Activated CD4-positive, alpha-beta T cell treated with anti-CD3 and anti-CD28 coated beads, Interleukin-2, amount 10 ng/mL, durations not matched to agents 7 days and 5 days (primary cell): Measurements from ENCODE around the gene ERC1. TPM values are rescaled to one million over a fixed set of nuclear protein-coding genes. Genes with fewer than 3 reads are reported as not detected.

ENCODE experiments used
- CTCF ChIA-PET: fragments of 350-600 bp; sonication (Branson Sonifier 250); formaldehyde crosslinking; loops from one replicate; lab custom pipeline; 2021; ENCODE audit warnings: antibody characterized with exemption; lab: Charles Lee
- POLR2A ChIA-PET: fragments of 350-600 bp; sonication (Branson Sonifier 250); formaldehyde crosslinking; loops from one replicate; lab custom pipeline; 2021; ENCODE audit warnings: antibody characterized with exemption; lab: Charles Lee
- DNase-seq: peaks from one replicate; pipeline ENCODE4 v3.0.0-alpha.2; 2020
- H3K27ac Mint-ChIP-seq: one replicate; pipeline ENCODE4 v1.8.0; 2021; ENCODE audit warnings: mild to moderate bottlenecking, moderate library complexity, mixed read lengths
- H3K27me3 Mint-ChIP-seq: one replicate; pipeline ENCODE4 v1.8.0; 2021; ENCODE audit warnings: mixed read lengths
- H3K36me3 Mint-ChIP-seq: one replicate; pipeline ENCODE4 v1.8.0; 2021; ENCODE audit warnings: low read depth, mixed read lengths
- H3K4me1 Mint-ChIP-seq: one replicate; pipeline ENCODE4 v1.8.0; 2021; ENCODE audit warnings: mixed read lengths
- H3K4me3 Mint-ChIP-seq: one replicate; pipeline ENCODE4 v1.8.0; 2021; ENCODE audit warnings: mild to moderate bottlenecking, moderate library complexity, mixed read lengths
- H3K9me3 Mint-ChIP-seq: one replicate; pipeline ENCODE4 v1.8.0; 2021; ENCODE audit warnings: mixed read lengths
- total RNA-seq, 2 experiments: library from RNA; stranded (reverse); gene quantifications; one replicate each; pipeline ENCODE4 v1.2.3, GENCODE V29; 2021

ERC1 gene
- total RNA-seq, 2 experiments from 2014 or later = 38.7 to 43.4 TPM

GRCh38 chr12:966724-967123 is 24.3 kb upstream of the ERC1 start:
- Mint-ChIP-seq H3K4me3 (no peak overlapping the region), H3K27me3 (peaks cover 2% of the 10 kb centered on the region), H3K9me3 (no peaks in the 10 kb centered on the region)

GRCh38 chr12:967641-968040 is 23.4 kb upstream of the ERC1 start:
- no peak overlapping the region for H3K27ac Mint-ChIP-seq
- no peaks in the 10 kb centered on the region for H3K9me3 Mint-ChIP-seq
- H3K4me3 Mint-ChIP-seq = no peak overlapping the region
- no peaks in the 10 kb centered on the region for H3K36me3 Mint-ChIP-seq
- peaks cover 2% of the 10 kb centered on the region for H3K27me3 Mint-ChIP-seq
- ChIA-PET CTCF (interaction anchor here (0.6 to 3.0 kb wide), 3 partner anchors 18 to 973 kb away, joined by 3 to 13 read pairs (median 3); partner anchors contain the start of gene RAD52), POLR2A (no interaction called here)
- DNase-seq = no peak
- H3K4me1 Mint-ChIP-seq = no peaks in the 10 kb centered on the region

More at GRCh38 chr12:966724-967123, 24.3 kb upstream of the ERC1 start:
- ChIA-PET CTCF (interaction anchor here (1.1 to 3.0 kb wide), 2 partner anchors 10 to 17 kb away, joined by 3 to 13 read pairs; partner anchors contain the start of gene RAD52), POLR2A (no interaction called here)
- Mint-ChIP-seq H3K4me1 (peaks cover 2% of the 10 kb centered on the region), H3K36me3 (no peaks in the 10 kb centered on the region), H3K27ac (no peak overlapping the region)
- DNase-seq = no peak

DNA sequence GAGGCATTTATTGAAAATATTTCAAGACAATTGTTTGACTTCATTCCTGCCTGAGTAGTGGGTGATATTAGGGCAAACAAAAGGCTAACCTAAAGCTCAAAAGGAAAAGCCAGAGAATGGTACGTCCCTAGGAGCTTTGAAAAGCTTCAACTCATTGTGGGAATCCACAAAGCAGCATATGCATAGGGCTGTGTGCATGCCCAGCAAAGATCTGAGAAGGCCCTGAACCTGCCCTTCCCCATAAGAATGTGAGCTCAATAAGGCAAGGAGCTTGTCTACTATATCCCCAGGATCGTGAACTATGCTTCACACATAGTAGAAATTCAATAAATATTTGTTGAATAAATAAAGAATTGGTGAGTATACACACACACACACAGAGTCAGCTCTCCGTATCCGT is 22.5 kb upstream of the ERC1 start:
- Mint-ChIP-seq H3K4me1 (no peaks in the 10 kb centered on the region), H3K27ac (no peak overlapping the region), H3K4me3 (no peak overlapping the region), H3K27me3 (peaks cover 2% of the 10 kb centered on the region), H3K9me3 (no peaks in the 10 kb centered on the region), H3K36me3 (no peaks in the 10 kb centered on the region)
- ChIA-PET POLR2A (no interaction called here), CTCF (interaction anchor here (1.4 to 3.0 kb wide), 2 partner anchors 19 to 516 kb away, joined by 3 to 13 read pairs; partner anchors contain the start of gene RAD52)
- DNase-seq = no peak

GRCh38 chr12:969821-970220 is 21.2 kb upstream of the ERC1 start:
- POLR2A ChIA-PET = no interaction called here
- Mint-ChIP-seq H3K4me1 (no peaks in the 10 kb centered on the region), H3K27me3 (peaks cover 2% of the 10 kb centered on the region), H3K27ac (no peak overlapping the region), H3K9me3 (no peaks in the 10 kb centered on the region), H3K36me3 (no peaks in the 10 kb centered on the region), H3K4me3 (no peak overlapping the region)
- CTCF ChIA-PET = interaction anchor here (2.2 kb wide), 1 partner anchor 20 kb away, joined by 8 read pairs; the partner anchor contains the start of gene RAD52
- DNase-seq = no peak

- ChIA-PET CTCF (interaction anchor here (2.2 kb wide), 1 partner anchor 22 kb away, joined by 8 read pairs; the partner anchor contains the start of gene RAD52), POLR2A (no interaction called here)
- Mint-ChIP-seq H3K36me3 (no peaks in the 10 kb centered on the region), H3K27ac (no peak overlapping the region), H3K9me3 (no peaks in the 10 kb centered on the region), H3K27me3 (peaks cover 2% of the 10 kb centered on the region), H3K4me3 (no peak overlapping the region), H3K4me1 (no peaks in the 10 kb centered on the region)
- DNase-seq = no peak
Observed at GRCh38 chr12:971991-972390, 19.0 kb upstream of the ERC1 start.

DNA sequence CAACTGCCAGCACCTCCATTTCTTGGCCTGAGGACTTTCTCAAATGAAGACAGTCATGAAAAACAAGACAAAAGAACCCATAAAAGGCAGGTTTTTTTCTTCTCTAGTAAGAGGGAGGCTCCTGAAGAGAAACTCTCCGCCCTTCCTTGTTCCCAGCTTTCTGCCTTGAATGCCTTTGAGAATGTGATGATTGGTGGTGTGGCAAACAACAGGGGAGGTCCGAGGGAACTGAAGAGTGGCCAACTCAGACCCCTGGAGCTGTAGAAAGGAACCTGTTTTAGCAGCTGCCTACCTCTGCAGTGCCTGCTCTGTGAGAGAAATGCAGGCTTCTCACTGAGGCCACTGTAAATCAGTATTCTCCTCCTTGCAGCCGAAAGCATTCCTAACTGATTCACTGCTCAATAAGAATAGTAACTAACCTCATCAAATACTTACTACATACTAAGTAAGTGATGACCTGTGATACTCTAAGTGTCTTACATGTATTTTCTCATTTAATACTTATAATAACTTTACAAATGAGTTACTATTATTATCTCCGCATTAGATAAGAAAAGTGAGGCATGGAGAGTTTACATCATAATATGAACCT is 16.7 kb upstream of the ERC1 start:
- ChIA-PET POLR2A (no interaction called here), CTCF (interaction anchor here (2.9 kb wide), 1 partner anchor 25 kb away, joined by 6 read pairs; the partner anchor contains the start of gene RAD52)
- Mint-ChIP-seq H3K4me3 (no peak overlapping the region), H3K27ac (no peak overlapping the region), H3K36me3 (no peaks in the 10 kb centered on the region), H3K4me1 (no peaks in the 10 kb centered on the region), H3K9me3 (no peaks in the 10 kb centered on the region), H3K27me3 (peaks cover 2% of the 10 kb centered on the region)
- no peak for DNase-seq

DNA sequence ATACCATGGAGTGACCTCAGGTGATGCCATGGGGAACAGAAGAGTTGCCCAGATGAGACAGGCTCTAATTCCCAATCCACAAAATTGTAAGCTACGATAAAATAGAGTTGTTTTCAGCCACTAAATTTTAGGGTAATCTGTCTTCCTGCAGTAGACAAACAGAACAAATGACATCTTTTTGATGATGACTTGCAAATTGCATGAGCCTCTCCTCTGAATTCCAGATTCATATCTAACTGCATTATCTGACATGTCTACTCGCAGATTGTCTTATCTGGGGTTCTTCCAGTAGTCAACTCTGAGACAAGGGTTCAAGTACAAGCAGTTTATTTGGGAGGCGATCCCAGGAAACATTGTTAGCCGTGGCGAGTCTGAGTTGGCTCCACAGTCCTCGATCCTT is 14.4 kb upstream of the ERC1 start:
- H3K9me3 Mint-ChIP-seq = no peaks in the 10 kb centered on the region
- no peak overlapping the region for H3K4me3 Mint-ChIP-seq
- no peak for DNase-seq
- ChIA-PET POLR2A (no interaction called here), CTCF (interaction anchor here (0.6 to 1.2 kb wide), 4 partner anchors 10 to 121 kb away, joined by 3 read pairs; no protein-coding TSS in a partner anchor)
- no peak overlapping the region for H3K27ac Mint-ChIP-seq
- peaks cover 6% of the 10 kb centered on the region for H3K4me1 Mint-ChIP-seq
- no peaks in the 10 kb centered on the region for H3K36me3 Mint-ChIP-seq
- H3K27me3 Mint-ChIP-seq = no peaks in the 10 kb centered on the region

GRCh38 chr12:977156-977555 is 13.9 kb upstream of the ERC1 start:
- no peak for DNase-seq
- Mint-ChIP-seq H3K4me1 (peaks cover 6% of the 10 kb centered on the region), H3K27ac (no peak overlapping the region), H3K9me3 (no peaks in the 10 kb centered on the region), H3K27me3 (no peaks in the 10 kb centered on the region), H3K4me3 (no peak overlapping the region), H3K36me3 (no peaks in the 10 kb centered on the region)
- POLR2A ChIA-PET = no interaction called here
- CTCF ChIA-PET = interaction anchor here (1.2 kb wide), 1 partner anchor 11 kb away, joined by 3 read pairs; no protein-coding TSS in a partner anchor

- POLR2A ChIA-PET = no interaction called here
- Mint-ChIP-seq H3K4me1 (peaks cover 6% of the 10 kb centered on the region), H3K4me3 (no peak overlapping the region), H3K36me3 (no peaks in the 10 kb centered on the region), H3K9me3 (no peaks in the 10 kb centered on the region), H3K27me3 (no peaks in the 10 kb centered on the region), H3K27ac (no peak overlapping the region)
- no peak for DNase-seq
- CTCF ChIA-PET = interaction anchor here (0.6 to 0.8 kb wide), 2 partner anchors 8 to 399 kb away, joined by 3 to 4 read pairs; no protein-coding TSS in a partner anchor
Observed at GRCh38 chr12:979349-979748, 11.7 kb upstream of the ERC1 start.

DNA sequence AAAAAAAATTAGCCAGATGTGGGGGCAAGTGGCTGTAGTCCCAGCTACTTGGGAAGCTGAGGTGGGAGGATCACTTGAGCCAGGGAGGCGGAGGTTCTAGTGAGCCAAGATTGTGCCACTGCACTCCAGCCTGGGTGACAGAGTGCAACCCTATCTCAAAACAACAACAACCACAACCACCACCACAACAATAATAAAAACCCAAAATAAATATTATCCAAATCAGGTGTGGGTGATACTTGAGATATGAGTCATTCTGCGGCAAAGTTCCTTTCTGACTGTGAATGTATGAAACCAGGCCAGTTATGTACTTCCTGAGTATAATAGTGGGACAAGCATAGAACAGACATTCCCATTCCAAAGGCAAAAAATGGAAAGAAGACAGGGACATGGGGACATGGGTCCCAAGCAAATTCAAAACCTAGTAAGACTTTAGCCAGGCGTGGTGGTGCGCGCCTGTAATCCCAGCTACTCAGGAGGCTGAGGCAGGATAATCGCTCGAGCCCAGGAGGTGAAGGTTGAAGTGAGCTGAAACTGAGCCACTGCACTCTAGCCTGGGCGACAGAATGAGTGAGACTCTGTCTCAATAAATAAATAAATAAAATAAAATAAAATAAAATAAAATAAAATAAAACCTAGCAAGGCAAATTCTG is 9.7 kb upstream of the ERC1 start:
- DNase-seq = no peak
- no peaks in the 10 kb centered on the region for H3K27me3 Mint-ChIP-seq
- H3K9me3 Mint-ChIP-seq = no peaks in the 10 kb centered on the region
- ChIA-PET POLR2A (no interaction called here), CTCF (interaction anchor here (0.6 to 1.2 kb wide), 4 partner anchors 9 to 74 kb away, joined by 3 to 5 read pairs (median 4); no protein-coding TSS in a partner anchor)
- no peak overlapping the region for H3K27ac Mint-ChIP-seq
- H3K4me3 Mint-ChIP-seq = no peak overlapping the region
- peaks cover 6% of the 10 kb centered on the region for H3K4me1 Mint-ChIP-seq
- no peaks in the 10 kb centered on the region for H3K36me3 Mint-ChIP-seq

DNA sequence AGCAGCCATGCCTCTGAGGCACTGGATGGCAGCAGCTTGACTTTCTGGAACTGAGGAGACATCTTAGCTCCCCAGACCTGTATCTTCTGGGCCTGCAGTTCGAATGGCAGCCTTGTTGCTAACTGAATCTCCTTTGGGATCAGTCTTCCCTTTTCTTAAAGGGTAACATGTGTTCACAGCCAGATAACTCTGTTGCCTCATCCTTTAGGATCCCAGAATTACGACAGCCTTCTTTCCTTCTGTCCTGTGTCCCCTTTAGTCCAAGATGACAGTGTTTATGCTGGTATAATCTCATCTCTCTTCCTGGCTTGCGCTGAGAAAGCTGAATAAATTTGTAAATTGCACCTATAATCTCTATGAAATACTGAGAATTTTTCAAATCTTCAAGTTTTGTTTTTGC is 9.1 kb upstream of the ERC1 start:
- POLR2A ChIA-PET = no interaction called here
- Mint-ChIP-seq H3K4me3 (no peak overlapping the region), H3K4me1 (peaks cover 6% of the 10 kb centered on the region), H3K9me3 (no peaks in the 10 kb centered on the region), H3K27ac (no peak overlapping the region), H3K27me3 (no peaks in the 10 kb centered on the region), H3K36me3 (no peaks in the 10 kb centered on the region)
- CTCF ChIA-PET = interaction anchor here (0.5 to 1.2 kb wide), 4 partner anchors 8 to 349 kb away, joined by 3 to 4 read pairs (median 3); no protein-coding TSS in a partner anchor
- DNase-seq = no peak

DNA sequence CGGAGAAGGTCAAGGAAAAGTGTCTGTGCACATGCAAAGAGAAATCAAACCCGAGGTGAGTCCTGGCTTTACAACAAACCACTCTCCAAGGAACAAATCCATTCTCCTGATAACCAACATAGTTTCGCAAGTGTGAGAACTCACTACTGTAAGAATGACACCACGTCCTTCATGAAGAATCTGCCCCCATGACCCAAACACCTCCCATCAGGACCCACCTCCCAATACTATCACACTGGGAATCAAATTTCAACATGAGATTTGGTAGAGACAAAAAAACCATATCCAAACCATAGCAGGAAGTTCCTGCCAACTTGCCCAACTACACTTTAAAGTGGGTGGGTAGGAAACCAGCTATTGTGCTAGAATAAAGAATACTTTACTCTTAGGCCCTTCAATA is 2.4 kb upstream of the ERC1 start:
- Mint-ChIP-seq H3K27me3 (no peaks in the 10 kb centered on the region), H3K4me3 (no peak overlapping the region), H3K36me3 (no peaks in the 10 kb centered on the region), H3K27ac (no peak overlapping the region), H3K9me3 (no peaks in the 10 kb centered on the region), H3K4me1 (peaks cover 38% of the 10 kb centered on the region)
- ChIA-PET POLR2A (interaction anchor here (1.5 kb wide), 1 partner anchor 39 kb away, joined by 5 read pairs; the partner anchor contains the start of gene RAD52), CTCF (no interaction called here)
- no peak for DNase-seq

GRCh38 chr12:989051-989450 is 2.0 kb upstream of the ERC1 start:
- H3K4me3 Mint-ChIP-seq = peak overlapping the region; percentile 41
- CTCF ChIA-PET = no interaction called here

More at GRCh38 chr12:989051-989450, 2.0 kb upstream of the ERC1 start:
- Mint-ChIP-seq H3K27me3 (no peaks in the 10 kb centered on the region), H3K36me3 (no peaks in the 10 kb centered on the region), H3K9me3 (no peaks in the 10 kb centered on the region), H3K4me1 (peaks cover 38% of the 10 kb centered on the region), H3K27ac (no peak overlapping the region)
- no peak for DNase-seq
- POLR2A ChIA-PET = interaction anchor here (1.5 kb wide), 1 partner anchor 39 kb away, joined by 5 read pairs; the partner anchor contains the start of gene RAD52
